ENCODE data around the gene RAP1GAP2. TPM values are rescaled to one million over a fixed set of nuclear protein-coding genes. Genes with fewer than 3 reads are reported as not detected.
A peak's percentile ranks its signal among the peaks of the same experiment; 100 is the strongest.

The RAP1GAP2 gene
- total and polyA plus RNA-seq, 8 donors = 11.8 to 92.4 (median 31.0) TPM

DNA sequence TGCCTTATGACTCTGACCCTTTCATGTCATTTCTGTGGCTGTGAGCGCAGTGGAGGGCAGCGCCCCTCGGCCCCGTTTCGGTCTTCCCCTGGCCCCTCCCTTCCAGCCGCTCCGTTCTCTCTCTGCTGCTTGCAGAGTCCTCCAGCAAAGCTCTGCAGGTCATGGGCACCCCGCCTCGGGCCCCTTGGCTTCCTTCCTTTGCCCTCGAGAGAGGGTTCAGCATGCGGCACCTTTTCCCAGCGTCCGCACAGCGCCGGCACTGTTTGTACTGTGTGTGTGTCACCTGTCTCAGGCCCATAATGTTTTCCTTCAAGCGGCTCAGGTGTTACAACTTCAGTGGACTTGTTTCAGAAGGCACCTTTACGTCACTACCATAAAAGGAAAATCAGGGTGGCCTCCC lies 98.5 kb downstream of the RAP1GAP2 start:
- no peaks in the 10 kb centered on the region for H3K36me3 ChIP-seq
- peaks cover 23 to 60% (median 32%) of the 10 kb centered on the region in 4 donors for H3K4me1 ChIP-seq
- H3K27me3 ChIP-seq = no peaks in the 10 kb centered on the region
- H3K27ac ChIP-seq = peak overlapping the region; percentile 58 to 89 (median 80)
- no peak for TF ChIP-seq POLR2A (IDR thresholded peaks at IDR 0.05)
- peak in 2 of 3 donors; percentile 46 to 49 for TF ChIP-seq POLR2AphosphoS5 (IDR thresholded peaks at IDR 0.05)
- TF ChIP-seq, protein P1, sequence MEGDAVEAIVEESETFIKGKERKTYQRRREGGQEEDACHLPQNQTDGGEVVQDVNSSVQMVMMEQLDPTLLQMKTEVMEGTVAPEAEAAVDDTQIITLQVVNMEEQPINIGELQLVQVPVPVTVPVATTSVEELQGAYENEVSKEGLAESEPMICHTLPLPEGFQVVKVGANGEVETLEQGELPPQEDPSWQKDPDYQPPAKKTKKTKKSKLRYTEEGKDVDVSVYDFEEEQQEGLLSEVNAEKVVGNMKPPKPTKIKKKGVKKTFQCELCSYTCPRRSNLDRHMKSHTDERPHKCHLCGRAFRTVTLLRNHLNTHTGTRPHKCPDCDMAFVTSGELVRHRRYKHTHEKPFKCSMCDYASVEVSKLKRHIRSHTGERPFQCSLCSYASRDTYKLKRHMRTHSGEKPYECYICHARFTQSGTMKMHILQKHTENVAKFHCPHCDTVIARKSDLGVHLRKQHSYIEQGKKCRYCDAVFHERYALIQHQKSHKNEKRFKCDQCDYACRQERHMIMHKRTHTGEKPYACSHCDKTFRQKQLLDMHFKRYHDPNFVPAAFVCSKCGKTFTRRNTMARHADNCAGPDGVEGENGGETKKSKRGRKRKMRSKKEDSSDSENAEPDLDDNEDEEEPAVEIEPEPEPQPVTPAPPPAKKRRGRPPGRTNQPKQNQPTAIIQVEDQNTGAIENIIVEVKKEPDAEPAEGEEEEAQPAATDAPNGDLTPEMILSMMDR (IDR thresholded peaks at IDR 0.05) = no peak
- TF ChIP-seq EP300 (IDR thresholded peaks at IDR 0.05) = no peak
- intact Hi-C loops (cut with DNase I; ENCODE audit: low total_unique reads) = no loop called here
- WGBS, 5 donors = 27 to 57% (median 55%) methylated on average over 17 of the region's 17 CpGs
- H3K9me3 ChIP-seq = no peaks in the 10 kb centered on the region
- peak; percentile 85 to 86 for DNase-seq
- no peak overlapping the region for H3K4me3 ChIP-seq

DNA sequence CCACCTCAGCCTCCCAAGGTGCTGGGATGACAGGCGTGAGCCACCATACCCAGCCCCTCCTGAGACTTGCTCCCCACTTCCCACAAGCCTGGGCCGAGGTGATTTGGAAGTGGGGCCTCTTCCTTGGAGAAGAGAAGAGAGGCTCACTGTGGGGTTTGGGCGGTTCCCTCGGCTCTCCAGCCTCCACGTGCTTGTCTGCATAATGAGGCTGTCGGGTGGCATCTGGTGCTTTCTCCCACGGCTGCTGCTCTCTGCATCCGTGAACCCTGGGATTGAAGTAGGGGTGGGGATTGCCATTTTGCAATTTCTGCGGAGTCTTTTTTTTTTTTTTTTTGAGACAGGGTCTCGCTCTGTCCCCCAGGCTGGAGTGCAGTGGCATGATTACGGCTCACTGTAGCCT lies 101.4 kb downstream of the RAP1GAP2 start:
- Histone ChIP-seq H3K4me3 (no peak overlapping the region), H3K36me3 (no peaks in the 10 kb centered on the region), H3K4me1 (peaks cover 29 to 61% (median 35%) of the 10 kb centered on the region in 4 donors), H3K27ac (peak overlapping the region; percentile 53 to 89 (median 78)), H3K9me3 (no peaks in the 10 kb centered on the region), H3K27me3 (no peaks in the 10 kb centered on the region)
- WGBS, 5 donors = 73 to 93% (median 88%) methylated on average over 10 to 11 of the region's 11 CpGs
- intact Hi-C loops (cut with DNase I; ENCODE audit: low total_unique reads) = no loop called here
- TF ChIP-seq, protein P1 (IDR thresholded peaks at IDR 0.05) = no peak
- no peak for TF ChIP-seq EP300 (IDR thresholded peaks at IDR 0.05)
- no peak for TF ChIP-seq POLR2AphosphoS5 (IDR thresholded peaks at IDR 0.05)
- no peak for TF ChIP-seq POLR2A (IDR thresholded peaks at IDR 0.05)
- peak in 1 of 2 donors; percentile 22 for DNase-seq

DNA sequence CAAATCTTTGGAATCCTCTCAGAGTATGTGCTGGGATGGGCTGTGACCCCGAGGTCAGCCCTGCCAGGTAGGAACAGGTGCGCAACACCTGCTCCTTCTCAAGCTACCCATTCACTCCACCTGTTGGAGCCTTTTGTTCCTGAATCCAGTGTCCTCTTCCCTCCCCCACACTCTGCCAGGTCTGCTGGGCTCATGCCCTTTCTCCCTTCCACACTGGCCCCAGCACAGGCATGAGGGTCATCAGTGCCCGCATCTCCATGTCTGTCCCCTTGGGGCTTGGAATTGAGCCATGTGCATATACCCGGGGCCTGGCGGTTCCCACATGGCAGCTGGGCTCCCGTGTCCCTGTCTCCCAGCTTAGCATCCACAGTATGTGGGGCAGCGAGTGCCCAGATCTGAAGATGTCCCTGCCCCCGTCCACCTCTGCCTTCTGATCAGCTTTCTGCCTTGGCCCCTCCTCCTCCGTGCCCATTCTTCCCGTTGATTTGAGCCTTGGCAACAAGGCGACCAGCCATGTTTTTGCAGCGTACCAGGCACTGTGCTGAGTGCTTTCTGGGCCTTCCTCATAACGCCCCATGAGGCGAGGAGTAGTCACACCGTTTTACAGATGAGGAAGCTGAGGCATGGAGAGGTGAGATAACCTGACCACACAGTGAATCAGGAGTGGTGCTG lies 102.2 kb downstream of the RAP1GAP2 start:
- DNase-seq = peak; percentile 49 to 52
- 61 to 71% (median 68%) methylated on average over 15 of the region's 15 CpGs for WGBS, 5 donors
- intact Hi-C loops (cut with DNase I; ENCODE audit: low total_unique reads) = no loop called here

DNA sequence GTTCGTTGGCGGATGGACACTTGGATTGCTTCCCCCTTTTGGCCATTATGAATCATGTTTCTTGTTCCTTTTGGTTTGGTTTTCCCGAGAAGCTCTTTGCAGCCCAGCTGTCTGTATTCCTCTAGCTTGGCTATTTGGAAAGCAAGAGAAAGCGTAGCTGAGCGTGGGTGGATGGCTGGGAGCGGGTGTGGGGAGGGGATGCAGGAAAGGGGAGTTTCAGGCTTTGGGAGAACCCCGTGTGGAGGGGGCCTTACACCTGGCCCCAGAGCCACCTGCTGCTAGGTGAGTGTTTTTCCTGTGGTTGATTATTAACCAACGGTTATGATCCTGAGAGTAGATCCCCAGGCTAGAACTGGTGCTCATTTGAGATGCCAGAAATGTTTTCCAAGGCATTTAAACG lies 103.7 kb downstream of the RAP1GAP2 start:
- no peak for TF ChIP-seq EP300 (IDR thresholded peaks at IDR 0.05)
- TF ChIP-seq POLR2A (IDR thresholded peaks at IDR 0.05) = no peak
- TF ChIP-seq, protein P1 (IDR thresholded peaks at IDR 0.05) = no peak
- TF ChIP-seq POLR2AphosphoS5 (IDR thresholded peaks at IDR 0.05) = no peak
- WGBS, 5 donors = 23 to 45% (median 31%) methylated on average over 9 of the region's 9 CpGs

More for the DNA sequence above, 102.2 kb downstream of the RAP1GAP2 start:
- Histone ChIP-seq H3K4me3 (no peak overlapping the region), H3K4me1 (peaks cover 26 to 62% (median 34%) of the 10 kb centered on the region in 4 donors), H3K9me3 (no peaks in the 10 kb centered on the region), H3K27ac (peak overlapping the region; percentile 53 to 89 (median 70)), H3K27me3 (no peaks in the 10 kb centered on the region), H3K36me3 (no peaks in the 10 kb centered on the region)
- peak in 1 of 3 donors; percentile 10 for TF ChIP-seq POLR2AphosphoS5 (IDR thresholded peaks at IDR 0.05)
- TF ChIP-seq, protein P1 (IDR thresholded peaks at IDR 0.05) = no peak

More for the DNA sequence above, 103.7 kb downstream of the RAP1GAP2 start:
- peak overlapping the region; percentile 70 to 89 (median 78) for H3K27ac ChIP-seq
- intact Hi-C loops (cut with DNase I; ENCODE audit: low total_unique reads) = no loop called here
- DNase-seq = peak; percentile 67 to 84
- H3K36me3 ChIP-seq = no peaks in the 10 kb centered on the region
- H3K9me3 ChIP-seq = no peaks in the 10 kb centered on the region
- peaks cover 26 to 63% (median 33%) of the 10 kb centered on the region in 4 donors for H3K4me1 ChIP-seq
- no peaks in the 10 kb centered on the region for H3K27me3 ChIP-seq
- no peak overlapping the region for H3K4me3 ChIP-seq
